Chondrocyte (in vitro differentiated cells): ENCODE data around the gene SESN3. TPM values are rescaled to one million over a fixed set of nuclear protein-coding genes. Genes with fewer than 3 reads are reported as not detected.

Experiments
- DNase-seq: peaks from one replicate; pipeline ENCODE4 v3.0.0; 2021; ENCODE audit warnings: mixed read lengths, low spot score
- H3K27ac Mint-ChIP-seq: one replicate; pipeline ENCODE4 v1.8.0; 2021; ENCODE audit warnings: mild to moderate bottlenecking, moderate library complexity, mixed read lengths; ENCODE audit not compliant: unreplicated experiment
- H3K27me3 Mint-ChIP-seq: 2 replicates; pipeline ENCODE4 v1.8.0; 2021; ENCODE audit warnings: low read depth, mixed read lengths
- H3K36me3 Mint-ChIP-seq: 2 replicates; pipeline ENCODE4 v1.8.0; 2021; ENCODE audit warnings: low read depth, mixed read lengths
- H3K4me1 Mint-ChIP-seq: 2 replicates; pipeline ENCODE4 v1.8.0; 2021; ENCODE audit warnings: low read depth, mild to moderate bottlenecking, mixed read lengths
- H3K4me3 Mint-ChIP-seq: one replicate; pipeline ENCODE4 v1.8.0; 2021; ENCODE audit warnings: mild to moderate bottlenecking, moderate library complexity, mixed read lengths; ENCODE audit not compliant: unreplicated experiment
- H3K9me3 Mint-ChIP-seq: 2 replicates; pipeline ENCODE4 v1.8.0; 2021; ENCODE audit warnings: low read depth, mixed read lengths
- total RNA-seq: library from RNA; stranded (reverse); gene quantifications from 3 replicates; pipeline ENCODE4 v1.2.1, GENCODE V29; 2021
- TF ChIP-seq, protein P1 (sequence below): fragments of 200-600 bp; sonication (generic); IDR thresholded peaks from 2 replicates; pipeline ENCODE4 v1.5.0; 2021; ENCODE audit warnings: antibody characterized with exemption, mild to moderate bottlenecking, moderate library complexity

SESN3 gene
- total RNA-seq, 1 donor from 2014 or later, result 104 TPM

DNA sequence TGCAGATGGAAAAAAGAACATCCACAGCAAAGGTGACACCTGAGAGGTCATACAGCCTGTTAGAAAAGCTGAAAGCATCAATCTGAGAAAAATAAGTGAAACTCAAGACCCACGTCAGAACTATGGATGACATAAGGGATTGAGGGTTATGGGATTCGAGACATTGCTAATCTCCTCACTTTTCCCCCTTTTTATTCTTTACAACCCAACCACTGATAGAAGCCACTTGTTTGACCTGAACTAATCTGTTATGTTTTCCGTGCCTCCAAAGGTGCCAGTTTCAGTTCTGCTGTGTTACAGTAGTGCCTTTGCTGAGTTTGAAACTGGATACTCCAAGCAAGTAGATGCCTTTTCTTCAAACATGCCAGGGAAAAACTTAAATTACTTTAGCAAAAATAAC is 16.9 kb upstream of the SESN3 start:
- DNase-seq, result no peak
- Mint-ChIP-seq H3K27ac (no peak overlapping the region), H3K27me3 (no peaks in the 10 kb centered on the region), H3K9me3 (no peaks in the 10 kb centered on the region), H3K4me3 (no peak overlapping the region), H3K36me3 (no peaks in the 10 kb centered on the region), H3K4me1 (peaks cover 41% of the 10 kb centered on the region)
- TF ChIP-seq, protein P1, sequence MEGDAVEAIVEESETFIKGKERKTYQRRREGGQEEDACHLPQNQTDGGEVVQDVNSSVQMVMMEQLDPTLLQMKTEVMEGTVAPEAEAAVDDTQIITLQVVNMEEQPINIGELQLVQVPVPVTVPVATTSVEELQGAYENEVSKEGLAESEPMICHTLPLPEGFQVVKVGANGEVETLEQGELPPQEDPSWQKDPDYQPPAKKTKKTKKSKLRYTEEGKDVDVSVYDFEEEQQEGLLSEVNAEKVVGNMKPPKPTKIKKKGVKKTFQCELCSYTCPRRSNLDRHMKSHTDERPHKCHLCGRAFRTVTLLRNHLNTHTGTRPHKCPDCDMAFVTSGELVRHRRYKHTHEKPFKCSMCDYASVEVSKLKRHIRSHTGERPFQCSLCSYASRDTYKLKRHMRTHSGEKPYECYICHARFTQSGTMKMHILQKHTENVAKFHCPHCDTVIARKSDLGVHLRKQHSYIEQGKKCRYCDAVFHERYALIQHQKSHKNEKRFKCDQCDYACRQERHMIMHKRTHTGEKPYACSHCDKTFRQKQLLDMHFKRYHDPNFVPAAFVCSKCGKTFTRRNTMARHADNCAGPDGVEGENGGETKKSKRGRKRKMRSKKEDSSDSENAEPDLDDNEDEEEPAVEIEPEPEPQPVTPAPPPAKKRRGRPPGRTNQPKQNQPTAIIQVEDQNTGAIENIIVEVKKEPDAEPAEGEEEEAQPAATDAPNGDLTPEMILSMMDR, result no peak

DNA sequence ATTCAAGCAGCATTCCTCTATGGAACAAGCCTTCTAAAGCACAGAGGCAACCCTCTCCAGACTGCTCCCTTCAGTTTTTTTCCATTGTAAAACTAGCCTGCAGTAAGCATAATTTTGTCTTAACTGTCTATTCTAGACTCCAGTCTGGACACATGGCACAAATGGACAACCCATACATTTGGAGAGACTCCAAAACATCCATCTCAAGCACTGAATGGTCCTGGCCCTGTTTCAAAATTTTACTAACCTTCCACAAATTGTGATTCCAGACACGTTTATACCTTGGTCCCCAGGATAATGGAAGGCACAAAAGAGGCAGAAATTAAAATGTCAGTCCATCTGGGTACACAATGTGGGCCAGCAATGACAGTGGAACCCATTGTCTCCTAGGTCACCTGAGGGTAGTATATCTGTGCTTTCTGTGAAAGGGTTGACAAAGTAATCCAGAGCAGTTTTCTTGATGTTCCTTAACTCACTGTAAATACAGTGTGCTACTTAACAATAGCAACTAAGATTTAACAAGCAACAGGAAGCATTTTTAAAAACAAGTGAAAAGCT is 16.2 kb upstream of the SESN3 start:
- TF ChIP-seq, protein P1, result no peak
- Mint-ChIP-seq H3K4me3 (no peak overlapping the region), H3K27ac (no peak overlapping the region), H3K27me3 (no peaks in the 10 kb centered on the region), H3K9me3 (no peaks in the 10 kb centered on the region), H3K4me1 (peaks cover 41% of the 10 kb centered on the region), H3K36me3 (no peaks in the 10 kb centered on the region)
- DNase-seq, result no peak

DNA sequence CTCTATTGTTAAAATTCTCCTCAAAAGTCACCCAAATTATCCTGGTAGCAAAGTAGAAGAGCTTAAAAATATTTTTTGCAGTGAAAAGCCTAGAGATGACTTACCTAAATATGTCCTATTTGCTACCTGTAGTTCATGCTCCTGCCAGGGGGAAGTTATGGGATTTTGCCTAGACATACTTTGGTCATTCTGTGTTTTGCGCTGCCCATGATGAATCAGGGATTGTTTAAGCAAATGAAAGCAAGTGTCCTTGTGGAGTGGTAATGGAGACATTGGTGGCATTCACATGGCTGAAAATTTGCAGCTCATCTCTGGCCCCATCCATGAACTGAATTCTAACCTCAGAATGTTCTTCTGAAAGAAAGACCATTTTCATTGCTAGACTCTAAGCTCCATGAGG is 14.6 kb upstream of the SESN3 start:
- Mint-ChIP-seq H3K27ac (no peak overlapping the region), H3K4me3 (no peak overlapping the region), H3K9me3 (no peaks in the 10 kb centered on the region), H3K27me3 (no peaks in the 10 kb centered on the region), H3K36me3 (no peaks in the 10 kb centered on the region), H3K4me1 (peaks cover 45% of the 10 kb centered on the region)
- DNase-seq, result no peak
- TF ChIP-seq, protein P1, result no peak

DNA sequence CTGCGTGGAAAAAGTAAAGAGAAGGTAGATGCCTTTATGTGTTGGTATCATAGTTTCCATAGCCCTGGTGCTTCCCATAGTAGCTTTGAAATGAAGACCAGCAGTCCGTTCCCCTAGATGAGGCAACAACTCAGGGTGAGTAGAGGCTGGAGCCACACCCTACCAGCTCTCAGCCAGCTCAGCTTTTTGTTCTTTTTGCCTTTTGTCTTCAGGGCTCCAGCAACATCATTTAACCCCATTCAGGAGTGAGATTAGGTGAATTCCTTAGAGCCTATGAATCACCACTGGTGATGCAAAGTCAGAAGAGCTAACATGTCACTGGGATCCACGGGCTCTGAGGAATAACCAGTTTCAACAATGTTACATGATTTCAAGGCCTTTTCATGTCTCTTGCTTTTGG is 14.0 kb upstream of the SESN3 start:
- no peaks in the 10 kb centered on the region for H3K9me3 Mint-ChIP-seq
- no peaks in the 10 kb centered on the region for H3K36me3 Mint-ChIP-seq
- no peak for DNase-seq
- H3K4me1 Mint-ChIP-seq, result peaks cover 45% of the 10 kb centered on the region
- no peak overlapping the region for H3K4me3 Mint-ChIP-seq
- TF ChIP-seq, protein P1, result no peak
- H3K27ac Mint-ChIP-seq, result no peak overlapping the region
- no peaks in the 10 kb centered on the region for H3K27me3 Mint-ChIP-seq

DNA sequence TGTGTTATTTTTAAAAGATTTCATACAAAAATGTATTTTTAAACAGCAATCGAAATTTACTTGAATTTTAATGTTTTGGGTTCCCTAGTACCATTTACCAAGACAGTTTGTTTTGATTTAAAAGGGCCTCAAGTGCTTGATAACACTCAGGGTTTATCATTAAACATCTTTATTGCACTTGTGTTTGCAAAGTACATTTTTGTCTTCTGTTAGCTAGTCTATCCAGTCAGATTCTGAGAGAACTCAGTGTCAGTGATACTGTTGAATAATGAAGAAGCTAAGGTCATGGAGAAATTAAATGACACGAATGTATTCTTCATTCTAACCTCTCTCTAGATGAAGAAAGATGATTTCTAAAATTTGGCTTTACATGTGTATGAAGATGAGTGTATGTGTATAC is 12.7 kb upstream of the SESN3 start:
- peaks cover 40% of the 10 kb centered on the region for H3K4me1 Mint-ChIP-seq
- H3K4me3 Mint-ChIP-seq, result no peak overlapping the region
- TF ChIP-seq, protein P1, result no peak
- H3K27ac Mint-ChIP-seq, result no peak overlapping the region
- no peaks in the 10 kb centered on the region for H3K9me3 Mint-ChIP-seq
- H3K36me3 Mint-ChIP-seq, result no peaks in the 10 kb centered on the region
- no peaks in the 10 kb centered on the region for H3K27me3 Mint-ChIP-seq
- DNase-seq, result no peak
